ENCODE results near the gene ARFGAP3.

Gene ARFGAP3

GRCh38 chr22:42884616-42885375 lies 27.7 kb upstream of the ARFGAP3 start:
- Histone ChIP-seq H3K27me3 (ENCODE audit: insufficient read depth, low read length, poor library complexity) (no peaks in the 10 kb centered on the region), H4K20me1 (ENCODE audit: insufficient read depth, low read length) (peaks cover 15% of the 10 kb centered on the region), H3K27ac (ENCODE audit: low read length) (no peak overlapping the region), H3K79me2 (ENCODE audit: insufficient read depth, low read length) (no peaks in the 10 kb centered on the region), H3K36me3 (ENCODE audit: insufficient read depth, low read length) (peaks cover 93% of the 10 kb centered on the region), H3K9ac (ENCODE audit: low read depth, low read length) (no peak overlapping the region), H3K4me3 (ENCODE audit: low read depth in 1 of 2, low read length in 2 of 2) (no peak overlapping the region), H3K4me1 (ENCODE audit: insufficient read depth, low read length) (no peaks in the 10 kb centered on the region), H3K9me3 (ENCODE audit: insufficient read depth, low read length, severe bottlenecking) (no peaks in the 10 kb centered on the region), H3K4me2 (ENCODE audit: insufficient read depth, low read length) (no peak overlapping the region), H2AFZ (ENCODE audit: low read depth, low read length) (no peak overlapping the region)
- DNase-seq (no peak), ATAC-seq (ENCODE audit: insufficient read depth, low read depth) (no peak)
- TF ChIP-seq CTCF (IDR thresholded peaks at IDR 0.05; ENCODE audit: borderline replicate concordance, extremely low read depth, low read length, poor library complexity, severe bottlenecking) (no peak), EZH2 (IDR thresholded peaks at IDR 0.05; ENCODE audit: borderline replicate concordance, low read depth, low read length, severe bottlenecking) (no peak)

GRCh38 chr22:42883970-42884369 lies 26.9 kb upstream of the ARFGAP3 start:
- TF ChIP-seq CTCF (IDR thresholded peaks at IDR 0.05; ENCODE audit: borderline replicate concordance, extremely low read depth, low read length, poor library complexity, severe bottlenecking), result no peak
- TF ChIP-seq EZH2 (IDR thresholded peaks at IDR 0.05; ENCODE audit: borderline replicate concordance, low read depth, low read length, severe bottlenecking), result no peak
- Histone ChIP-seq H3K36me3 (ENCODE audit: insufficient read depth, low read length) (peaks cover 95% of the 10 kb centered on the region), H3K4me1 (ENCODE audit: insufficient read depth, low read length) (no peaks in the 10 kb centered on the region), H3K4me2 (ENCODE audit: insufficient read depth, low read length) (no peak overlapping the region), H3K79me2 (ENCODE audit: insufficient read depth, low read length) (no peaks in the 10 kb centered on the region), H3K4me3 (ENCODE audit: low read depth in 1 of 2, low read length in 2 of 2) (no peak overlapping the region), H3K27ac (ENCODE audit: low read length) (no peak overlapping the region), H3K9me3 (ENCODE audit: insufficient read depth, low read length, severe bottlenecking) (no peaks in the 10 kb centered on the region), H3K9ac (ENCODE audit: low read depth, low read length) (no peak overlapping the region), H3K27me3 (ENCODE audit: insufficient read depth, low read length, poor library complexity) (no peaks in the 10 kb centered on the region), H2AFZ (ENCODE audit: low read depth, low read length) (no peak overlapping the region), H4K20me1 (ENCODE audit: insufficient read depth, low read length) (peaks cover 13% of the 10 kb centered on the region)
- no peak for DNase-seq
- no peak for ATAC-seq (ENCODE audit: insufficient read depth, low read depth)

GRCh38 chr22:42883121-42883520 lies 26.0 kb upstream of the ARFGAP3 start:
- no peak overlapping the region for H3K9ac ChIP-seq (ENCODE audit: low read depth, low read length)
- H3K27me3 ChIP-seq (ENCODE audit: insufficient read depth, low read length, poor library complexity), result no peaks in the 10 kb centered on the region
- H3K4me3 ChIP-seq (ENCODE audit: low read depth in 1 of 2, low read length in 2 of 2), result no peak overlapping the region
- H2AFZ ChIP-seq (ENCODE audit: low read depth, low read length), result no peak overlapping the region
- H3K4me1 ChIP-seq (ENCODE audit: insufficient read depth, low read length), result no peaks in the 10 kb centered on the region
- no peak for ATAC-seq (ENCODE audit: insufficient read depth, low read depth)
- H3K27ac ChIP-seq (ENCODE audit: low read length), result no peak overlapping the region
- no peaks in the 10 kb centered on the region for H3K79me2 ChIP-seq (ENCODE audit: insufficient read depth, low read length)
- peaks cover 95% of the 10 kb centered on the region for H3K36me3 ChIP-seq (ENCODE audit: insufficient read depth, low read length)
- no peaks in the 10 kb centered on the region for H3K9me3 ChIP-seq (ENCODE audit: insufficient read depth, low read length, severe bottlenecking)
- peaks cover 12% of the 10 kb centered on the region for H4K20me1 ChIP-seq (ENCODE audit: insufficient read depth, low read length)
- no peak for DNase-seq
- H3K4me2 ChIP-seq (ENCODE audit: insufficient read depth, low read length), result no peak overlapping the region
- TF ChIP-seq CTCF (IDR thresholded peaks at IDR 0.05; ENCODE audit: borderline replicate concordance, extremely low read depth, low read length, poor library complexity, severe bottlenecking), result no peak
- TF ChIP-seq EZH2 (IDR thresholded peaks at IDR 0.05; ENCODE audit: borderline replicate concordance, low read depth, low read length, severe bottlenecking), result no peak
